ENCODE results near the gene TBL1XR1. TPM values are rescaled to one million over a fixed set of nuclear protein-coding genes. Genes with fewer than 3 reads are reported as not detected.

TBL1XR1 gene
- total and polyA plus RNA-seq, 2 donors (not counting 3 experiments of a cell fraction or from before 2014, with no cell fraction given) = 26.9 to 146 TPM

DNA sequence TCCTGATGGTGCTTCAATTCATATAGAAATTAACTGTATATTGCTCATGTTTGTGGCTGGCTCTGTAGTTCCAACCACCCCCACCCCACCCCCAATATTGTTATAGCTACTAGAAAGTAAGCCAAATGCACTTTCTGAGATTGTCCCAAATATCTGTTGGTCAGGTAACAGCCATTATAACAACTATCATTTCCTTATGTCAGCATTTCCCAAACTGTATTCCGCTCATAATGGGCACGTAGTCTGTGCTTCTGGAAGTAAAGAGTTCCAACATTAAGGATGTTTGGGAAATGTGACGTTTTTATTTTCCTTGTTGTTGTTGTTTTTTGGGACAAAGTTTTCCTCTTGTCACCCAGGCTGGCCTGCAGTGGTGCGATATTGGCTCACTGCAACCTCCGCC is 12.2 kb upstream of the TBL1XR1 start:
- dilution Hi-C loops (cut with MboI; ENCODE audit: extremely low pct_ligation_motif_present, low sequenced_read_pairs) = no loop called here
- intact Hi-C loops (cut with micrococcal nuclease) = no loop called here
- Histone ChIP-seq H3K9me3 (replicated peaks; ENCODE audit: control insufficient read depth, insufficient read depth, low read length) (no peaks in the 10 kb centered on the region), H3K9ac (replicated peaks; ENCODE audit: extremely low read depth, insufficient read depth, low read length) (no peak overlapping the region), H3K79me2 (ENCODE audit: control insufficient read depth, insufficient read depth, low read length) (no peaks in the 10 kb centered on the region), H3K27ac (ENCODE audit: insufficient read depth, low read depth, low read length) (no peak overlapping the region), H3K9me1 (replicated peaks; ENCODE audit: control insufficient read depth, extremely low read depth, insufficient read depth, low read length) (no peaks in the 10 kb centered on the region), H3K4me1 (ENCODE audit: control insufficient read depth, extremely low read depth, insufficient read depth, low read length) (no peaks in the 10 kb centered on the region), H3K4me2 (ENCODE audit: insufficient read depth, low read length) (no peak overlapping the region), H4K20me1 (replicated peaks; ENCODE audit: control insufficient read depth, extremely low read depth, insufficient read depth, low read length) (no peaks in the 10 kb centered on the region), H3K36me3 (ENCODE audit: control insufficient read depth in 2 of 2, extremely low read depth in 1 of 2, insufficient read depth in 2 of 2, low read length in 2 of 2) (no peaks in the 10 kb centered on the region), H3K27me3 (ENCODE audit: control insufficient read depth in 2 of 2, insufficient read depth in 2 of 2, low read length in 2 of 2) (no peaks in the 10 kb centered on the region), H2AFZ (ENCODE audit: low read depth, low read length) (no peak overlapping the region), H3K4me3 (replicated peaks in 1 of 3; ENCODE audit: insufficient read depth in 1 of 3, low read depth in 1 of 3, low read length in 3 of 3) (no peak overlapping the region)
- ChIA-PET POLR2A (no interaction called here), CTCF (no interaction called here)
- no TSS peak for BruUV-seq (replicated peaks)
- FAIRE-seq (no peak), DNase-seq (ENCODE audit: low read depth, low spot score) (no peak)
- TF ChIP-seq POLR2AphosphoS5 (IDR thresholded peaks at IDR 0.05; ENCODE audit: insufficient read depth, low read depth, low read length) = no peak
- TF ChIP-seq, protein P1, sequence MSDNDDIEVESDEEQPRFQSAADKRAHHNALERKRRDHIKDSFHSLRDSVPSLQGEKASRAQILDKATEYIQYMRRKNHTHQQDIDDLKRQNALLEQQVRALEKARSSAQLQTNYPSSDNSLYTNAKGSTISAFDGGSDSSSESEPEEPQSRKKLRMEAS (IDR thresholded peaks at IDR 0.05; ENCODE audit: insufficient read depth, insufficient read length) = no peak
- TF ChIP-seq, protein P2, sequence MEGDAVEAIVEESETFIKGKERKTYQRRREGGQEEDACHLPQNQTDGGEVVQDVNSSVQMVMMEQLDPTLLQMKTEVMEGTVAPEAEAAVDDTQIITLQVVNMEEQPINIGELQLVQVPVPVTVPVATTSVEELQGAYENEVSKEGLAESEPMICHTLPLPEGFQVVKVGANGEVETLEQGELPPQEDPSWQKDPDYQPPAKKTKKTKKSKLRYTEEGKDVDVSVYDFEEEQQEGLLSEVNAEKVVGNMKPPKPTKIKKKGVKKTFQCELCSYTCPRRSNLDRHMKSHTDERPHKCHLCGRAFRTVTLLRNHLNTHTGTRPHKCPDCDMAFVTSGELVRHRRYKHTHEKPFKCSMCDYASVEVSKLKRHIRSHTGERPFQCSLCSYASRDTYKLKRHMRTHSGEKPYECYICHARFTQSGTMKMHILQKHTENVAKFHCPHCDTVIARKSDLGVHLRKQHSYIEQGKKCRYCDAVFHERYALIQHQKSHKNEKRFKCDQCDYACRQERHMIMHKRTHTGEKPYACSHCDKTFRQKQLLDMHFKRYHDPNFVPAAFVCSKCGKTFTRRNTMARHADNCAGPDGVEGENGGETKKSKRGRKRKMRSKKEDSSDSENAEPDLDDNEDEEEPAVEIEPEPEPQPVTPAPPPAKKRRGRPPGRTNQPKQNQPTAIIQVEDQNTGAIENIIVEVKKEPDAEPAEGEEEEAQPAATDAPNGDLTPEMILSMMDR (IDR thresholded peaks at IDR 0.05; ENCODE audit: extremely low read depth in 1 of 2, insufficient read depth in 1 of 2, low read depth in 1 of 2, low read length in 2 of 2) = no peak
- TF ChIP-seq FOS (IDR thresholded peaks at IDR 0.05; ENCODE audit: borderline replicate concordance, insufficient read depth, low read length) = no peak
- TF ChIP-seq POLR2A (IDR thresholded peaks at IDR 0.05; ENCODE audit: low read depth, low read length) = no peak
- no peak for TF ChIP-seq JUN (IDR thresholded peaks at IDR 0.05; ENCODE audit: borderline replicate concordance, insufficient read depth, insufficient read length, low read depth)
- TF ChIP-seq EZH2 (IDR thresholded peaks at IDR 0.05; ENCODE audit: borderline replicate concordance, low read depth, low read length, severe bottlenecking) = no peak
- no peak for TF ChIP-seq GATA2 (IDR thresholded peaks at IDR 0.05; ENCODE audit: insufficient read depth, insufficient read length, low read depth, low read length)
- TF ChIP-seq MYC (IDR thresholded peaks at IDR 0.05; ENCODE audit: low read depth, low read length) = no peak

Measured in endothelial cell of umbilical vein (primary cell).